SK-N-SH (cell line): Measurements from ENCODE around the gene CACNA1E.

Experiments
- CHD2 ChIP-seq: fragments of 150-350 bp; IDR thresholded peaks from 2 replicates; pipeline ENCODE4 v1.6.1; 2018; ENCODE audit warnings: low read length; ENCODE audit not compliant: partially characterized antibody
- ELF1 ChIP-seq: IDR thresholded peaks from 2 replicates; pipeline ENCODE4 v1.4.0; 2012
- EP300 ChIP-seq, 2 experiments: IDR thresholded peaks; 2 replicates each; pipeline versions ENCODE4 v1.4.0 to v1.6.1; 2012; ENCODE audit warnings: borderline replicate concordance in 1 of 2, low read depth in 1 of 2, low read length in 1 of 2
- FOSL2 ChIP-seq: IDR thresholded peaks from 2 replicates; pipeline ENCODE4 v1.4.0; 2012; ENCODE audit warnings: low read depth, mild to moderate bottlenecking, moderate library complexity, borderline replicate concordance
- FOXJ3 ChIP-seq: sonication (generic); formaldehyde crosslinking; IDR thresholded peaks from 2 replicates; pipeline ENCODE4 v1.5.1; 2020; ENCODE audit warnings: mild to moderate bottlenecking, missing genetic modification reagents
- NFIC ChIP-seq: IDR thresholded peaks from 2 replicates; pipeline ENCODE4 v1.4.0; 2012; ENCODE audit warnings: borderline replicate concordance
- POLR2AphosphoS5 ChIP-seq: IDR thresholded peaks from 2 replicates; pipeline ENCODE4 v1.6.1; 2012; ENCODE audit warnings: low read depth, low read length
- RCOR1 ChIP-seq: fragments of 150-350 bp; IDR thresholded peaks from 2 replicates; pipeline ENCODE4 v1.6.1; 2017; ENCODE audit warnings: antibody characterized with exemption, low read length
- YY1 ChIP-seq: IDR thresholded peaks from 2 replicates; pipeline ENCODE4 v1.4.0; 2012; ENCODE audit warnings: low read depth, mild to moderate bottlenecking
- TF ChIP-seq, protein P1 (sequence below): fragments of 200-600 bp; sonication (generic); IDR thresholded peaks from 2 replicates; pipeline ENCODE4 v1.6.1; 2017; ENCODE audit warnings: antibody characterized with exemption, mild to moderate bottlenecking, moderate library complexity
- TF ChIP-seq, protein P2 (sequence below): IDR thresholded peaks from 2 replicates; pipeline ENCODE4; 2012
- TF ChIP-seq, protein P3 (sequence below): IDR thresholded peaks from 2 replicates; pipeline ENCODE4 v1.4.0; 2012; ENCODE audit warnings: low read depth
- TF ChIP-seq, protein P4 (sequence below): IDR thresholded peaks from 2 replicates; pipeline ENCODE4 v1.6.1; 2012; ENCODE audit warnings: mild to moderate bottlenecking, low read depth, low read length, moderate library complexity

DNA sequence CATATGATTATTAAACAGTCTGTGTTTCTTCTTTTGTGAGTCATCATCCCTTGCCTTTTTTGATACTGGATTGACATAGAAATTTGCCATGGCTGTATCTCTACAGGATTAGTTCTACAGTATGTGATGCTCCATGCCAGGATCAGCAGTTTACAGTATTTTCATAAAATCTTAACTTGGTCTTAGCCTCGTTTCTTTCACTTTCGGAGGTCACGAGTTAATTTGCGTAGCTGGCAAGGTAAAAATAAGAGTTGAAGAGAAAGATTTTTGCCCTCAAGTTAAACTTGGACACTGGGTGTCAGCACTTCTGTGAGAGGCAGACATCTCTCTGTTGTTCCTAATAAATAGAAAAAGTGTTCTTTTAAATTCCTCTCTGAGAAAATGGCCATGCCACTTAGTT, 79.1 kb downstream of the CACNA1E start:
- TF ChIP-seq YY1 (no peak), ELF1 (no peak), POLR2AphosphoS5 (no peak), RCOR1 (no peak), NFIC (no peak), EP300 (IDR thresholded peaks at IDR 0.05; ENCODE audit: borderline replicate concordance in 1 of 2, low read depth in 1 of 2, low read length in 1 of 2) (no peak), FOSL2 (no peak), FOXJ3 (no peak), CHD2 (no peak)
- TF ChIP-seq, protein P1, sequence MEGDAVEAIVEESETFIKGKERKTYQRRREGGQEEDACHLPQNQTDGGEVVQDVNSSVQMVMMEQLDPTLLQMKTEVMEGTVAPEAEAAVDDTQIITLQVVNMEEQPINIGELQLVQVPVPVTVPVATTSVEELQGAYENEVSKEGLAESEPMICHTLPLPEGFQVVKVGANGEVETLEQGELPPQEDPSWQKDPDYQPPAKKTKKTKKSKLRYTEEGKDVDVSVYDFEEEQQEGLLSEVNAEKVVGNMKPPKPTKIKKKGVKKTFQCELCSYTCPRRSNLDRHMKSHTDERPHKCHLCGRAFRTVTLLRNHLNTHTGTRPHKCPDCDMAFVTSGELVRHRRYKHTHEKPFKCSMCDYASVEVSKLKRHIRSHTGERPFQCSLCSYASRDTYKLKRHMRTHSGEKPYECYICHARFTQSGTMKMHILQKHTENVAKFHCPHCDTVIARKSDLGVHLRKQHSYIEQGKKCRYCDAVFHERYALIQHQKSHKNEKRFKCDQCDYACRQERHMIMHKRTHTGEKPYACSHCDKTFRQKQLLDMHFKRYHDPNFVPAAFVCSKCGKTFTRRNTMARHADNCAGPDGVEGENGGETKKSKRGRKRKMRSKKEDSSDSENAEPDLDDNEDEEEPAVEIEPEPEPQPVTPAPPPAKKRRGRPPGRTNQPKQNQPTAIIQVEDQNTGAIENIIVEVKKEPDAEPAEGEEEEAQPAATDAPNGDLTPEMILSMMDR, result no peak
- TF ChIP-seq, protein P2, sequence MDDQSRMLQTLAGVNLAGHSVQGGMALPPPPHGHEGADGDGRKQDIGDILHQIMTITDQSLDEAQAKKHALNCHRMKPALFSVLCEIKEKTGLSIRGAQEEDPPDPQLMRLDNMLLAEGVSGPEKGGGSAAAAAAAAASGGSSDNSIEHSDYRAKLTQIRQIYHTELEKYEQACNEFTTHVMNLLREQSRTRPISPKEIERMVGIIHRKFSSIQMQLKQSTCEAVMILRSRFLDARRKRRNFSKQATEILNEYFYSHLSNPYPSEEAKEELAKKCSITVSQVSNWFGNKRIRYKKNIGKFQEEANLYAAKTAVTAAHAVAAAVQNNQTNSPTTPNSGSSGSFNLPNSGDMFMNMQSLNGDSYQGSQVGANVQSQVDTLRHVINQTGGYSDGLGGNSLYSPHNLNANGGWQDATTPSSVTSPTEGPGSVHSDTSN, result no peak
- TF ChIP-seq, protein P3, sequence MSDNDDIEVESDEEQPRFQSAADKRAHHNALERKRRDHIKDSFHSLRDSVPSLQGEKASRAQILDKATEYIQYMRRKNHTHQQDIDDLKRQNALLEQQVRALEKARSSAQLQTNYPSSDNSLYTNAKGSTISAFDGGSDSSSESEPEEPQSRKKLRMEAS, result no peak
- TF ChIP-seq, protein P4, sequence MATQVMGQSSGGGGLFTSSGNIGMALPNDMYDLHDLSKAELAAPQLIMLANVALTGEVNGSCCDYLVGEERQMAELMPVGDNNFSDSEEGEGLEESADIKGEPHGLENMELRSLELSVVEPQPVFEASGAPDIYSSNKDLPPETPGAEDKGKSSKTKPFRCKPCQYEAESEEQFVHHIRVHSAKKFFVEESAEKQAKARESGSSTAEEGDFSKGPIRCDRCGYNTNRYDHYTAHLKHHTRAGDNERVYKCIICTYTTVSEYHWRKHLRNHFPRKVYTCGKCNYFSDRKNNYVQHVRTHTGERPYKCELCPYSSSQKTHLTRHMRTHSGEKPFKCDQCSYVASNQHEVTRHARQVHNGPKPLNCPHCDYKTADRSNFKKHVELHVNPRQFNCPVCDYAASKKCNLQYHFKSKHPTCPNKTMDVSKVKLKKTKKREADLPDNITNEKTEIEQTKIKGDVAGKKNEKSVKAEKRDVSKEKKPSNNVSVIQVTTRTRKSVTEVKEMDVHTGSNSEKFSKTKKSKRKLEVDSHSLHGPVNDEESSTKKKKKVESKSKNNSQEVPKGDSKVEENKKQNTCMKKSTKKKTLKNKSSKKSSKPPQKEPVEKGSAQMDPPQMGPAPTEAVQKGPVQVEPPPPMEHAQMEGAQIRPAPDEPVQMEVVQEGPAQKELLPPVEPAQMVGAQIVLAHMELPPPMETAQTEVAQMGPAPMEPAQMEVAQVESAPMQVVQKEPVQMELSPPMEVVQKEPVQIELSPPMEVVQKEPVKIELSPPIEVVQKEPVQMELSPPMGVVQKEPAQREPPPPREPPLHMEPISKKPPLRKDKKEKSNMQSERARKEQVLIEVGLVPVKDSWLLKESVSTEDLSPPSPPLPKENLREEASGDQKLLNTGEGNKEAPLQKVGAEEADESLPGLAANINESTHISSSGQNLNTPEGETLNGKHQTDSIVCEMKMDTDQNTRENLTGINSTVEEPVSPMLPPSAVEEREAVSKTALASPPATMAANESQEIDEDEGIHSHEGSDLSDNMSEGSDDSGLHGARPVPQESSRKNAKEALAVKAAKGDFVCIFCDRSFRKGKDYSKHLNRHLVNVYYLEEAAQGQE, result no peak
